Large intestine (tissue), 3 donors: ENCODE measurements around the gene RAB11FIP4. TPM values are rescaled to one million over a fixed set of nuclear protein-coding genes. Genes with fewer than 3 reads are reported as not detected.
"Not testable (repeated sequence)": the region's sequence is repeated elsewhere in the genome, so short reads cannot be mapped to it uniquely, and the experiment has no call there.

Source experiments
- DNase-seq, 2 donors: peaks; one replicate each; pipeline versions ENCODE4 v3.0.0 to v3.0.0-alpha.2; 2013
- H3K27ac ChIP-seq: one replicate; pipeline ENCODE4 v1.5.1; 2013; ENCODE audit warnings: low read length
- H3K27me3 ChIP-seq: 2 replicates; pipeline ENCODE4 v1.6.1; 2013; ENCODE audit warnings: low read length; ENCODE audit not compliant: control insufficient read depth, insufficient read depth
- H3K36me3 ChIP-seq: 2 replicates; pipeline ENCODE4 v1.6.1; 2013; ENCODE audit warnings: low read length; ENCODE audit not compliant: control insufficient read depth, insufficient read depth
- H3K4me1 ChIP-seq: one replicate; pipeline ENCODE4 v1.6.1; 2013; ENCODE audit warnings: low read length; ENCODE audit not compliant: control insufficient read depth, insufficient read depth
- H3K4me3 ChIP-seq: one replicate; pipeline ENCODE4 v1.5.1; 2013; ENCODE audit warnings: low read length
- H3K9me3 ChIP-seq: one replicate; pipeline ENCODE4 v1.6.1; 2013; ENCODE audit warnings: mild to moderate bottlenecking, low read depth, low read length, moderate library complexity; ENCODE audit not compliant: control insufficient read depth
- WGBS: methylation state at CpG from one replicate; pipeline ENCODE4 v1.1.5; 2013; ENCODE audit warnings: low lambda C conversion rate; ENCODE audit not compliant: insufficient coverage; 5-methylcytosine and 5-hydroxymethylcytosine counted together
- polyA plus RNA-seq: library from polyadenylated mRNA; unstranded; fragments of 120-200 nt; gene quantifications from one replicate; pipeline ENCODE4 v1.2.1, GENCODE V29; 2013

The RAB11FIP4 gene
- polyA plus RNA-seq, 1 donor: 18.8 TPM

DNA sequence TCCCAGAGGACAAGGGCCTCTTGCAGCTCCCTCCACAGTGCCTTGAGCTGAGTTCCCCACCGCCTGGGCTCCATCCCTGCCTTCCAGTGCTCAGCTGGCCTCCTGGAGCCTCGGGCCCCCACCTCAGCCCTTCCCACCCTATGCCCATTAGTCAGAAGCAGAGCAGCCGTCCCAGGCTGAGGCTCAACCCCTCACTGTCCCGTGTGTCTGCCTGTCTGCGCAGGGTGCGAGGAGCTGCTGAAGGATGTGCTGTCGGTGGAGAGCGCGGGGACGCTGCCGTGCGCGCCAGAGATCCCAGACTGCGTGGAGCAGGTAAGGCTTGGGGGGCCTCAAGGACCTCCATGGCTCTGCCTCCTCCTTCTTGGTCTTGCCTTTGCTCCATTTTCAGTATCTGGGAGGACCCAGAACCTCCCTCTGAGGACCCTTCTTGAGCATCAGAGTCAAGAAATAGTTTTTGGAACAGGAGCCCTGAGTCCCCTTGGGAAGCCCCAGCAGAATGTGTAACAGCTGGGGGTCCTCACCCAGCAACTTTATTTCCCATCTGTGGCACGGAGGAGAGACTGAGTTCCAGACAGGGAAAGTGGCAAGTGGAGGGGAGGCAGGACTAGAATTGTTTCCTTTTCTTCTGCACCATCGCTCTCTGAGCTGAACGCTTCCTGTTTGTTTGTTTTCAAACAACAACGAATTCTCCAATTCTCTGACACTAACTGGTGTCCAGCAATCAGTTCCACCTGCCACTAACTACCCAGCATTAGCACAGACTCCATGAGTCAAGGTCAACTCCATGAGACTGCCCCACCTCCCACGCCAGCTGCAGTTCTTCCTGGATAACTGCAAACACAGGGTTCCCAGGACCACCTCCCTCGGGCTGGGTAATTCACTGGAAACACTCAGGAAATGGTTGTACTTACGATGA, 42.6 kb downstream of the RAB11FIP4 start:
- 50% methylated on average over 3 of the region's 21 CpGs for WGBS
- Histone ChIP-seq H3K4me1 (peaks cover 6% of the 10 kb centered on the region), H3K36me3 (no peaks in the 10 kb centered on the region), H3K27me3 (peaks cover 3% of the 10 kb centered on the region), H3K9me3 (no peaks in the 10 kb centered on the region), H3K27ac (no peak overlapping the region), H3K4me3 (no peak overlapping the region)
- DNase-seq: no peak

DNA sequence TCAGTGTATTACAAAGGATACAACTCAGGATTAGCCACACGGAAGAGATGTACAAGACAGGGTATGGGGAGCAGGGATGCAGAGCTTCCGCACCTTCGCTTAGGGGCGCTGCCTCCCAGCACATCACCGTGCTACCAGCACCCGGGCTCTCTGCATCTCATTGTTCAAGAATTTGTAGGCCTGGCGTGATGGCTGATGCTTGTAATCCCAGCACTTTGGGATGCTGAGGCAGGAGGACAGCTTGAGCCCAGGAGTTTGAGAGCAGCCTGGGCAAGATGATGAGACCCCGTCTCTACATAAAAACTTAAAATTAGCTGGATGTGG, 43.2 kb downstream of the RAB11FIP4 start:
- no CpG with 5 or more reads among the region's 8 CpGs for WGBS
- no peak overlapping the region for H3K27ac ChIP-seq

DNA sequence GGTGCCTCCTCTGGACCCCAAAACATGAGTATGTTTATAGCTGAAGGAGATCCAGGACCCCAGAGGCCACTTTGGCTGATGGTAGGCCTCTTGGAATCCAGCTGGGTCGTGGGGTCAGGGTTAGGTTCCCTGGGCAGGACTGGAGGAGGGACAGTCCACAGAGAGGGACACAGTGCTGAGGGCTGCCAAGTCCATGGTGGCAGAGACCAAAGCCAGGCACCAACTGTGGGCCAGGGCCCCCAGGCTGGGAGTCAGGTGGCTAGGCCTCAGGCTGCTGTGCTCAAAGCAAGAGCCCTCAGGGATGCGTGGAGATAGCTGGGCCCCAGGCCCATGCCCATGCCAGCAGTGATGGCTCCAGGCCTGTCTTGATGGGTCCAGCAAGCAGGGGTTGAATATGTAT, 44.1 kb downstream of the RAB11FIP4 start:
- Histone ChIP-seq H3K36me3 (no peaks in the 10 kb centered on the region), H3K27me3 (peaks cover 3% of the 10 kb centered on the region), H3K27ac (no peak overlapping the region), H3K9me3 (no peaks in the 10 kb centered on the region), H3K4me1 (peaks cover 6% of the 10 kb centered on the region), H3K4me3 (no peak overlapping the region)
- WGBS: no CpG with 5 or more reads among the region's 2 CpGs
- no peak for DNase-seq

More for the DNA sequence above, 43.2 kb downstream of the RAB11FIP4 start:
- no peak for DNase-seq
- H3K27me3 ChIP-seq: peaks cover 3% of the 10 kb centered on the region
- H3K4me3 ChIP-seq: no peak overlapping the region
- no peaks in the 10 kb centered on the region for H3K9me3 ChIP-seq
- H3K36me3 ChIP-seq: no peaks in the 10 kb centered on the region
- H3K4me1 ChIP-seq: peaks cover 6% of the 10 kb centered on the region

DNA sequence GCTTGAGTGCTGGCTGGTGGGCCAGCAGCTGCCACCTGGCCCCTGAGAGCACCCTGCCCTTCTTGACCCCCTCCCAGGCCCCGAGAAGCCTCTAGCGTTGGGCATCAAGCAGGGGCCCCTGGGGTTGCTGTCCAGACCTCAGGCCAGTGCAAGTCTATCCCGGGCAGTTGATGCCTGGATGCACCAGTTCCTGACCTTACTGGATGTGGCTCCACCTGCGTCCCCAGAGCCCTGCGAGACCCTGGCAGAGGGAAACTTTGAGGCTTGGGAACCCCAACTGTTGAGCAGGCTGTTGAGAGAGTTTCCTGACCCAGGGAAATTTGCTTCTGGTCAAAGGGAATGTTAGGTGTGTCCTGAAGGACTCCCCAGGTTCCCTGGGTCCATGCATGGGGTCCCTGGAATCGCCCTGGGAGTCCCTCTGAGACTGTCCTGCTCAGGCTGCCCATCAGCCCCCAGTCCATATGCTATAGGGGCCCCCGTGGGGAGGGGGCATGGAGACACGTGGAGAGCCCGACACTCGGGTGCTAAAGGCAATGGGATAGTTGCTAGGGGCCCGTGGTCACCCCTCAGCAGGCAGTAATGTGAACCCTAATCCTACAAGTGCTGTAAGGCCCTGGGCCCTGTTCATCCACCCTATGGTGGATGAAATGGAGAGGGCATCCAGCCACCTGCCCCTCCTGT, 46.4 kb downstream of the RAB11FIP4 start:
- H3K27me3 ChIP-seq: no peaks in the 10 kb centered on the region
- no peak overlapping the region for H3K27ac ChIP-seq
- WGBS: no CpG with 5 or more reads among the region's 11 CpGs
- DNase-seq: no peak
- H3K4me3 ChIP-seq: no peak overlapping the region
- no peaks in the 10 kb centered on the region for H3K36me3 ChIP-seq
- no peaks in the 10 kb centered on the region for H3K9me3 ChIP-seq
- H3K4me1 ChIP-seq: no peaks in the 10 kb centered on the region

DNA sequence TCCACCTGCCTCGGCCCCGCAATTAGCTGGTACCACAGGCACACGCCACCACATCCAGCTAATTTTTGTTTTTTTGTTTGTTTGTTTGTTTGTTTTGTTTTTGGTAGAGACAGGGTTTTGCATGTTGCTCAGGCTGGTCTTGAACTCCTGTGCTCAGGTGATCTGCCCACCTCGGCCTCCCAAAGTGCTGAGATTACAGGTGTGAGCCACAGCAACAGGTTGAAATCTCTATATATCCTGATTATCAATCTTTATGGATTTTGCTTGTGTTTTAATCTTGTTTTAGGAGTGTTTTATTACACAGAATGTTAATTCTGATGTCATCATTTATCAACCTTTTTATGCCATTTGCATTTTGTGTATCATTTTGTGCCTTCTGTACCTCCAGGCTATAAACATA, 48.2 kb downstream of the RAB11FIP4 start:
- Histone ChIP-seq H3K9me3 (no peaks in the 10 kb centered on the region), H3K27me3 (no peaks in the 10 kb centered on the region), H3K36me3 (no peaks in the 10 kb centered on the region), H3K27ac (no peak overlapping the region), H3K4me1 (no peaks in the 10 kb centered on the region), H3K4me3 (no peak overlapping the region)
- WGBS: no CpG with 5 or more reads among the region's 4 CpGs
- no peak for DNase-seq

DNA sequence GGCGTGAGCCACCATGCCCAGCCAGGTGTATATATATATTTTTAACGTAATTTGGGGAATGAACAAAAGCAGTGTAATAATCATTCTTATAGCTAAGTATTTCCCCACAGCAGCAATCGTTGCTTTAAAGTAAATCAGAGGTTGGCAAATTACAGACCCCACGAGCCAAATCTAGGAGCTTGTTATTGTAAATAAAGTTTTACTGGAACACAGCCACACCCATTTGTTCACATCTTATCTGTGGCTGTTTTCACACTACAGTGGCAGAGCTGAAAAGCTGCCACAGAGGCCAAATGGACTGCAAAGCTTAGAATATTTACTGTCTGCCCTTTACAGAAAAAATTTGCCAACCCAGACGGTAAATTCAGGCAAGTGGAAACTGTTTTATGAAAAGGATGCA, 50.8 kb downstream of the RAB11FIP4 start:
- Histone ChIP-seq H3K9me3 (no peaks in the 10 kb centered on the region), H3K36me3 (no peaks in the 10 kb centered on the region), H3K27me3 (no peaks in the 10 kb centered on the region), H3K4me3 (no peak overlapping the region), H3K4me1 (no peaks in the 10 kb centered on the region), H3K27ac (no peak overlapping the region)
- no peak for DNase-seq
- no CpG with 5 or more reads among the region's 5 CpGs for WGBS

DNA sequence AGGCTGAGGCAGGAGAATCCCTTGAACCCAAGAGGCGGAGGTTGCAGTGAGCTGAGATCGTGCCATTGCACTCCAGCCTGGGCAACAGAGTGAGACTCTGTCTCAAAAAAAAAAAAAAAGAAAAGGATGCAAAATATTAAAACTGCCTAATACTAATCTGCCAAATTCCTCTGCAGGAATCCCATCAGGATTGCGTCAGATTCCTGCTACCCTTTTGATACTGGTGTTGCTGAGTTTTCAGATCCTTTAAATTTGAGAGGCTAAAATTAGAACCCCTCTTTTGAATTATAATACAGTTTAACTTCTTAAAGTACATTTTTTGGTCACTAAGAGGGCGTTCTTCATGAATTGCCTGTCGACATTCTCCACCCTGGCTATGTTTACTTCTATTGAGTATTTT, 51.4 kb downstream of the RAB11FIP4 start:
- not testable (repeated sequence) for H3K27me3 ChIP-seq, H3K4me1 ChIP-seq, DNase-seq, H3K27ac ChIP-seq, H3K4me3 ChIP-seq, H3K36me3 ChIP-seq, H3K9me3 ChIP-seq
- 80% methylated on average over 1 of the region's 5 CpGs for WGBS

DNA sequence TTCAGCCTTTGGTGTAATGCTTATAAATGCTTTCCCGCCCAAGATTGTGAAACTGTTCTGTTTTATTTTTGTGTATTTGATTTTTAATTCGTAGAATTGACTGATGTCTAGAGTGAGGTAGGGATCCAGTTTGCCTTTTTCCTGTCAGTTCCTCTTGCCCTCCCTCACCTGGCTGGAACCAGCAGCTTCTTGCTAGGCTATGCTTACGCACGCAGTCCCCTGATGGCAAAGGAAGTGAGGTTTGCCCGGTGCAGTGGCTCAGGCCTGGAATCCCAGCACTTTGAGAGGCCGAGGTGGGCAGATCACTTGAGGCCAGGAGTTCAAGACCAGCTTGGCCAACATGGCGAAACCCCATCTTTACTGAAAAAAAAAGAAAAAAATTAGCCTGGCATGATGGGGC, 51.9 kb downstream of the RAB11FIP4 start:
- Histone ChIP-seq H3K27me3 (no peaks in the 10 kb centered on the region), H3K36me3 (no peaks in the 10 kb centered on the region), H3K27ac (no peak overlapping the region), H3K9me3 (no peaks in the 10 kb centered on the region), H3K4me3 (no peak overlapping the region), H3K4me1 (no peaks in the 10 kb centered on the region)
- 90% methylated on average over 2 of the region's 7 CpGs for WGBS
- no peak for DNase-seq

DNA sequence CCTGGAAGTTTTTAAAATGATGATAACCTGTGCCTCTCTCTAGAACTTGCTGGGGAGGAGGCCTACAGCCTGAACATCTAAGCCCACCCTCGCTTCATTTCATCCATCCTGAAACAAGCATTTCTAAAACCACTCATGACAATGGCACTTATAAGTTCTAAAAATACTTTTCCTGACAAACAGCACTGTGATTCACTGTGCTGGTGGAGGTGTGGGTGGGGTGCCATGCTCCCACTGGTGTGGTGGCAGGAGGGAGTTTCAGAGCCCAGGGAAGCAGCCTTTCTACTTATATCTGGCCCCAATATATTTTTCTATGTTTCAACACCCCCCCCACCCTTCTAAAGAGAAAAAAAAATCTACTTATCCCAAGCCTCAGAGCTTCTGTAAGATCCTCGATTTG, 52.6 kb downstream of the RAB11FIP4 start:
- H3K4me1 ChIP-seq: no peaks in the 10 kb centered on the region
- no peaks in the 10 kb centered on the region for H3K9me3 ChIP-seq
- no peaks in the 10 kb centered on the region for H3K36me3 ChIP-seq
- H3K27me3 ChIP-seq: no peaks in the 10 kb centered on the region
- WGBS: no CpG with 5 or more reads among the region's 2 CpGs
- no peak for DNase-seq
- no peak overlapping the region for H3K4me3 ChIP-seq
- H3K27ac ChIP-seq: no peak overlapping the region

DNA sequence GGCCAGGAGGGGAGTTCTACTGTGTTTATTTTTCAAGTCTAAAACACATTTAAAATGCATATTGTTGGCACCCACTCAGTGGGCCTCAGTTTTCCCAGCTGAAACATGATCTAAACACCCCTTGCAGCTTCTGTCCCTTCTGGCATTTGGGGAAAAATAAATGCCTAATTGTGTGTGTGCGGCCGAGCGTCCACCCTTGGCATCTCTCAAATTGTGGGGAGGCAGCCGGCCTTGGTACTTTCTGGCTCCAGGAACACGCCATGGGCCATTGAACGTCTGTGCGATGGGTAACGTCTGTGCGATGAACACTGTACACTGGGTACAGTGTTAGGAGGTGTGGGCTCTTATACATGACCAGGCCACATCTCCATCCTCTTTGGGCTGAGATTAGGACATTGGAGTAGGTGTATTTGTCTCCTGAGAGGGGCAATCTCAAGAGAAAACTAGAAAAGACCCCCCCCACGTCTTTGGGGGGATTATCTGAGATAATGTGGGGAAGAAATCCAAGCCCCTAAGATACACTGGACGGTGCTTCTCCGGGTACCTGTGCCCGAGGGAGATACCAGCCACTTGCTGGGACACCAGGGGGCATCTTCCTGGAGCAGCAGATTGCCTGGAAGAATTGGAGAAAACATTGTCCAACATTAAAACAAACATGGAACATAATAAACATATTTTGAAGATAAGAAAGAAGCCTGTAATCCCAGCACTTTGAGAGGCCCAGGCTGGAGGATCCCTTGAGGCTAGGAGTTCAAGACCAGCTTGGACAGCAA, 54.9 kb downstream of the RAB11FIP4 start:
- no CpG with 5 or more reads among the region's 13 CpGs for WGBS
- H3K36me3 ChIP-seq: no peaks in the 10 kb centered on the region
- H3K9me3 ChIP-seq: no peaks in the 10 kb centered on the region
- no peaks in the 10 kb centered on the region for H3K4me1 ChIP-seq
- no peak overlapping the region for H3K27ac ChIP-seq
- no peak for DNase-seq
- H3K4me3 ChIP-seq: no peak overlapping the region
- H3K27me3 ChIP-seq: no peaks in the 10 kb centered on the region
